ENCODE measurements around the gene RTP1.

Gene RTP1

GRCh38 chr3:187242435-187242834 lies 45.1 kb downstream of the RTP1 start:
- no peak for DNase-seq (ENCODE audit: low spot score)

- no peak for DNase-seq (ENCODE audit: low spot score)
Measured at GRCh38 chr3:187242900-187243299, 45.6 kb downstream of the RTP1 start.

GRCh38 chr3:187243933-187244524 lies 46.7 kb downstream of the RTP1 start:
- no peak for DNase-seq (ENCODE audit: low spot score)

GRCh38 chr3:187247398-187247797 lies 50.1 kb downstream of the RTP1 start:
- DNase-seq (ENCODE audit: low spot score): no peak
